ENCODE results near the gene PAQR5.
"Not testable (repeated sequence)": the region's sequence is repeated elsewhere in the genome, so short reads cannot be mapped to it uniquely, and the experiment has no call there.

Gene PAQR5

GRCh38 chr15:69325456-69325971 is 26.8 kb downstream of the PAQR5 start:
- H3K4me3 ChIP-seq (ENCODE audit: low read length) = no peak overlapping the region
- TF ChIP-seq CTCF (conservative IDR thresholded peaks at IDR 0.05; ENCODE audit: low read length) = no peak
- DNase-seq (ENCODE audit: low read depth) = no peak

GRCh38 chr15:69328080-69328479 is 29.4 kb downstream of the PAQR5 start:
- no peak for DNase-seq (ENCODE audit: low read depth)
- no peak for TF ChIP-seq CTCF (conservative IDR thresholded peaks at IDR 0.05; ENCODE audit: low read length)
- H3K4me3 ChIP-seq (ENCODE audit: low read length) = no peak overlapping the region

- no peak for DNase-seq (ENCODE audit: low read depth)
- no peak overlapping the region for H3K4me3 ChIP-seq (ENCODE audit: low read length)
- TF ChIP-seq CTCF (conservative IDR thresholded peaks at IDR 0.05; ENCODE audit: low read length) = no peak
Observed at GRCh38 chr15:69328739-69329138, 30.0 kb downstream of the PAQR5 start.

- peak; percentile 31 for DNase-seq (ENCODE audit: low read depth)
- no peak for TF ChIP-seq CTCF (conservative IDR thresholded peaks at IDR 0.05; ENCODE audit: low read length)
- H3K4me3 ChIP-seq (ENCODE audit: low read length) = no peak overlapping the region
Observed at GRCh38 chr15:69337138-69337537, 38.4 kb downstream of the PAQR5 start.

DNA sequence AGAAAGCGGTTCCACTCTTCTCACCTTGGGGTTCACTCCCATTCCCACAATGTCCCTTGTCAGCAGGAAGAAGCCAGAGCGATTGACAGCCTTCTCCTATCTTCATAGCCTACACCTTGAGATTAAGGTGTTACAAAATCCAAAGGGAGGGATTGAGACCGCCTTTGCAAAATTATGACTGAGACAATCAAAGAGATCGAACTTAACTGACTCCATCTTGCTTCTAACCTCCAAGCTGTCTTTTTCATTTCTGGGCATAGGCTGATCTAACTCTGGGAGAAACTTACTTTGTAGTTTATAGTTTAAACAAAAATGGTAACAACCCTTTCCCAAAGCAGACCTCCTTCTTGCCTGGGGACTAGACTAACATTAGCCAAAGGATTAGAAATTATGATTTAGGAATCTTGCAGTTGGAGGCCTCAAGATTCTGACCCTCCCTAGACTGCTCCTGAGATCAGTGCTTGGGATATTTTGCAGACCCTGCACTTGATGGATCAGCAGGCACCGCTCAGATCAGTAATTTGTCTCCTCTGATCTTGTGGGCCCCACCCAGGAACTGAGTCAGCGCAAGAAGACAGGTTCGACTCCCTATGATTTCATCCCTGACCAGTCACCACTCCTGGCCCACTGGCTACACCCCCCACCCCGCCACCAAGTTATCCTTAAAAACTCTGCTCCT is 40.0 kb downstream of the PAQR5 start:
- DNase-seq (ENCODE audit: low read depth) = no peak
- H3K4me3 ChIP-seq (ENCODE audit: low read length) = no peak overlapping the region
- TF ChIP-seq CTCF (conservative IDR thresholded peaks at IDR 0.05; ENCODE audit: low read length) = no peak

DNA sequence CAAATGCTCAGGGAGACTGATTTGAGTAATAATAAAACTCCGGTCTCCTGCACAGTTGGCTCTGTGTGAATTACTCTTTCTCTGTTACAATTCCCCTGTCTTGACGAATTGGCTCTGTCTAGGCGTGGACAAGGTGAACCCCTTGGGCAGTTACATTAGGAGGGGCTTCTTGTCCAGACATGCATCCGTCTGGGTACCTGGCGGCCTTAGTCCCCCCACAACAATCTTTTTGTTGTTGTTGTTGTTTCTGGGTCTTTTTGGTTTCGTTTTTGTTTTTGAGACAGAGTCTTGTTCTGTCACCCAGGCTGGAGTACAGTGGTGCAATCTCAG is 40.5 kb downstream of the PAQR5 start:
- not testable (repeated sequence) for DNase-seq (ENCODE audit: low read depth); H3K4me3 ChIP-seq (ENCODE audit: low read length)

DNA sequence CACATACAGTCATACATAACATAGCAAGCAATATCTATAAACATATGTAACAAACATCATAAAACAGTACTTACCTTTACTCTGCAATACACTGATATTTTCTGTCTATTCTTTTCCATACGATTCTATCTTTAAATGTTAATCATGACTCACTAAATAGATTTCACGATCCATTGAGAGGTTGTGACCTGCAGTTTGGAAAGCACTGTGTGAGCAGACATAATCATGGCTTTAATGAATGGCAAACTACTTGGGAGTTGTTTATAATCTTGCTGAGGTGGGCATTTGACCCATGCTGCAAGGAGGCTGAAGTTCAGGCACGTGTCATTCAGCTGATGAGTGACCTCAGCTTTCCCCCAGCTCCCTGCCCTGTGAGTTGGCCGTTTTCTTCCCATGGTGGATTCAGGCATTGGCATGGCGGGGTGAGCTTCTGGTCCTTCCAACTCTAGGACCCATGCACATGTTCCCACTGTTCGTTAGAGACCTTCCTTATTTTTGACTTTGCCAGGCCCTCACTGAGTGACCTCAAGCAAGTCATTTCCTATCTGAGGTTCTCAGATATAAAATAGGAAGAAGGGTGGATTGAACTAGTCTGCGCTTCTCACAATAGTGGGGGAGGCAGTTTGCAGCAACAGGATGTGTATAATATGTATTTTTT is 41.7 kb downstream of the PAQR5 start:
- no peak overlapping the region for H3K4me3 ChIP-seq (ENCODE audit: low read length)
- DNase-seq (ENCODE audit: low read depth) = no peak
- no peak for TF ChIP-seq CTCF (conservative IDR thresholded peaks at IDR 0.05; ENCODE audit: low read length)
